Right lobe of liver (tissue), 6 donors: ENCODE data around the gene TARS1. TPM values are rescaled to one million over a fixed set of nuclear protein-coding genes. Genes with fewer than 3 reads are reported as not detected.

Source experiments
- ATAC-seq, 4 donors: fragments of 200-7000 bp; cut with Tn5 transposase; one replicate each; pipeline ENCODE4 v1.9.1; 2020; ENCODE audit warnings: mild to moderate bottlenecking in 4 of 4, moderate library complexity in 4 of 4
- DNase-seq, 3 donors: peaks; one replicate each; pipeline ENCODE4 v3.0.0-alpha.2; 2020
- H3K27ac ChIP-seq, 3 donors: fragments of 200-600 bp; one replicate each; pipeline ENCODE4 v1.8.0; 2022
- H3K27me3 ChIP-seq, 2 donors: fragments of 200-600 bp; one replicate each; pipeline ENCODE4 v1.8.0; 2022
- H3K36me3 ChIP-seq, 4 donors: fragments of 200-600 bp; sonication (generic) in 1 of 4; one replicate each; pipeline versions ENCODE4 v1.5.1 to v1.8.0; 2017 to 2022; ENCODE audit warnings: control low read depth in 1 of 4
- H3K4me1 ChIP-seq, 4 donors: fragments of 200-600 bp; sonication (generic) in 1 of 4; one replicate each; pipeline versions ENCODE4 v1.5.1 to v1.8.0; 2017 to 2022; ENCODE audit warnings: control low read depth in 1 of 4
- H3K4me3 ChIP-seq, 3 donors: fragments of 200-600 bp; one replicate each; pipeline ENCODE4 v1.8.0; 2022
- H3K9me3 ChIP-seq, 4 donors: fragments of 200-600 bp; sonication (generic) in 1 of 4; one replicate each; pipeline versions ENCODE4 v1.5.1 to v1.8.0; 2017 to 2022; ENCODE audit warnings: control low read depth in 1 of 4
- POLR2A ChIP-seq: fragments of 450-650 bp; IDR thresholded peaks from one replicate; pipeline ENCODE4 v1.6.1; 2017; ENCODE audit warnings: antibody characterized with exemption, mild to moderate bottlenecking
- WGBS: methylation state at CpG from one replicate; pipeline ENCODE4 v1.1.6; 2018; ENCODE audit warnings: low coverage, low lambda C conversion rate; ENCODE audit not compliant: insufficient coverage; ENCODE audit errors: missing lambda C conversion rate; 5-methylcytosine and 5-hydroxymethylcytosine counted together
- intact Hi-C, 2 donors: fragments of 100-400 bp; cut with DNase I; formaldehyde crosslinking; loops; one replicate each; pipeline versions ENCODE4 v1.11.2 to v1.14.1; 2022
- total RNA-seq, 6 experiments: library from RNA; depleted of rRNA in 2 of 6; stranded (reverse); fragments of >200 nt in 2 of 6; fragmentation: NEBNext Ultra II Directional in 3 of 6; extraction: Animal tissue kit (Norgen Biotek cat#: 25700) in 3 of 6; gene quantifications; one replicate each; pipeline versions ENCODE4 v1.1.0 to v1.2.4, GENCODE V29; 2016 to 2023
- TF ChIP-seq, protein P1 (sequence below), 4 donors: fragments of 200-600 bp in 3 of 4; fragments of 450-650 bp in 1 of 4; IDR thresholded peaks; one replicate each; pipeline versions ENCODE4 v1.5.1 to v1.8.0; 2016 to 2022; ENCODE audit warnings: antibody characterized with exemption in 4 of 4, mild to moderate bottlenecking in 2 of 4
- donor health status: DM: no; HTN: yes; CAD: no.
- donor health status: DM: no; HTN: no; CAD: no.
- donor health status: DM: no; HTN: no; CAD: no.
- donor health status: DM: no; HTN: yes; CAD: no.
- donor health status: DM: no; HTN: yes; CAD: no.

The TARS1 gene
- total RNA-seq, 6 experiments from 2014 or later = 43.2 to 118 (median 98.3) TPM

DNA sequence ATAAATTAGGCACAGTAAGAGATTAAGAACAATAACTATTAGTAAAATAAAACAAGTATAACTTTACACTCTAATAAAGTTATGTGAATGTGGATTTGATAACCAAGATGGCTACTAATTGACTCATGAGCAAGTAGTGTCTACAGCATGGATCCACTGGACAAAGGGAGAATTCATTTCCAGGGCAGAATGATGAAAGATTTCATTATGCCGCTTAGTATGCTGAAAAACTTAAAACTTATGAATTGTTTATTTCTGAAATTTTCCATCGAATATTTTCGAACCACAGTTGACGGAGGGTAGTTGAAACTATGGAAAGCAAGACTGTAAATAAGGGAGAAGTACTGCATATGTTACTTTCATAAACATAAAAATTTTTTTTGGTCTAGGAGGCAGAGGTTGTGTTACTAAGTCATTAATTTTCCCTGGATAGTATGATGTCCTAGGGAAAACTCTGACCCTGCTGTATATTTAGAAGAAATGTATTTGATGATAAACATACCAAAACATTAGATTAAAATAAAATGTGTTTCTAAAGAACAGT lies 24.9 kb upstream of the TARS1 start:
- H3K27ac ChIP-seq = no peak overlapping the region
- WGBS = 56% methylated on average over 4 of the region's 4 CpGs
- no peaks in the 10 kb centered on the region for H3K36me3 ChIP-seq
- H3K4me3 ChIP-seq = no peak overlapping the region
- no peak for TF ChIP-seq POLR2A
- TF ChIP-seq, protein P1, sequence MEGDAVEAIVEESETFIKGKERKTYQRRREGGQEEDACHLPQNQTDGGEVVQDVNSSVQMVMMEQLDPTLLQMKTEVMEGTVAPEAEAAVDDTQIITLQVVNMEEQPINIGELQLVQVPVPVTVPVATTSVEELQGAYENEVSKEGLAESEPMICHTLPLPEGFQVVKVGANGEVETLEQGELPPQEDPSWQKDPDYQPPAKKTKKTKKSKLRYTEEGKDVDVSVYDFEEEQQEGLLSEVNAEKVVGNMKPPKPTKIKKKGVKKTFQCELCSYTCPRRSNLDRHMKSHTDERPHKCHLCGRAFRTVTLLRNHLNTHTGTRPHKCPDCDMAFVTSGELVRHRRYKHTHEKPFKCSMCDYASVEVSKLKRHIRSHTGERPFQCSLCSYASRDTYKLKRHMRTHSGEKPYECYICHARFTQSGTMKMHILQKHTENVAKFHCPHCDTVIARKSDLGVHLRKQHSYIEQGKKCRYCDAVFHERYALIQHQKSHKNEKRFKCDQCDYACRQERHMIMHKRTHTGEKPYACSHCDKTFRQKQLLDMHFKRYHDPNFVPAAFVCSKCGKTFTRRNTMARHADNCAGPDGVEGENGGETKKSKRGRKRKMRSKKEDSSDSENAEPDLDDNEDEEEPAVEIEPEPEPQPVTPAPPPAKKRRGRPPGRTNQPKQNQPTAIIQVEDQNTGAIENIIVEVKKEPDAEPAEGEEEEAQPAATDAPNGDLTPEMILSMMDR (IDR thresholded peaks at IDR 0.05) = no peak
- no peaks in the 10 kb centered on the region for H3K27me3 ChIP-seq
- no peak for ATAC-seq
- H3K9me3 ChIP-seq = no peaks in the 10 kb centered on the region
- no peak for DNase-seq
- no peaks in the 10 kb centered on the region for H3K4me1 ChIP-seq
- intact Hi-C loops = no loop called here

DNA sequence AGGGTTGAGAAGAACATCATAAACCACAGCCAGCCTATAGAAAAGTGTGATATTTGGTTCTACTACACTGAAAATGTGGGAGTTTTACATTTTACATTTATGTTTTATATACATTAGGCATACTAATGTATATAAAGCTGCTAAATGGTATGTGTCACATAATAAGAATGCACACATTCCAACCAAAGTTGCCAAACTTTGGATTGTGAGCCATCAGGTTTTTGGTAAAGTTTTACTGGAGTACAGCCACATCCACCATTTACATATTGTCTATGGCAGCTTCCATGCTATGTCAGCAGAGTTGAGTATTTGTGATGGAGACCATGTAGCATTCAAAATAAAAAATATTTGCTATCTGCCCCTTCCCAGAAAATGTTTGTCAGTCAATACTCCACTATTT lies 23.1 kb upstream of the TARS1 start:
- Histone ChIP-seq H3K9me3 (no peaks in the 10 kb centered on the region), H3K36me3 (no peaks in the 10 kb centered on the region), H3K27ac (no peak overlapping the region), H3K4me1 (no peaks in the 10 kb centered on the region), H3K27me3 (no peaks in the 10 kb centered on the region), H3K4me3 (no peak overlapping the region)
- DNase-seq = no peak
- intact Hi-C loops = no loop called here
- no peak for TF ChIP-seq POLR2A
- TF ChIP-seq, protein P1 (IDR thresholded peaks at IDR 0.05) = no peak
- no peak for ATAC-seq

DNA sequence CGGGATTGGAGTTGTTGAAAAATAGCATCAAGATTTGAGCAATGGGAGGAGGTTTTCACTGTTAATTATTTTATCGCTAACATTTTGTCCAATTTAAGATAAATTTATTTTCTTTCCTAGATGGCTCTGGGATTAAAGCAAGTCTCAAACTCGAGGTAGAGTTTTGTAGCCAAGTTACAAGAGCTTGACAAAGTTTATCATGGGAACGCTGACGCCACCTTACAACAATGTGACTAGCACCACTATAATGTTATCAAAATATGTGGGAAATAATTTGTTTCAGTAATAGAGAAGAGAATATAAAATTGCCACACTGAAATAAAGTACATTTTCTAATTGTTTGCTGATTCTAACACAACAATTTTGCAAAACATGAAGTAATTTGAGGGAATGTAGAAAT lies 19.8 kb upstream of the TARS1 start:
- intact Hi-C loops = no loop called here

DNA sequence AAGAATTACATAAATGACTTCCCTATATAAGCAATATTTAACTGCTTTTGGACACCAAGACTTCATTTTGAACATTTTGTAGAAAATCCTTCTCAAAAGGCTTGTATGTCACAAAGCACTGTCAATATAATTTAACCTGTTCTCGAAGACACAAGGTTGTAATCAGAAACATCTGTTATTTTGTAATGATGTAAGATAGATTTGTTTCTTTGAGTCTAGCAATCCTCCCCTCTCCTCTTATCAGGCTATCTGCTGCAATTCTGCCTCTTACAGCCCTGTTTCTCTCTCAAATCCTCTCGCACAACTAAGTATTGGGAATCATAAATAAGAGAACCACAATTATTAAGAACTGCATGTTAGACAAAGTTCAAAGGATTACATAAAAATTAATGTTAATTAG lies 18.6 kb upstream of the TARS1 start:
- H3K4me3 ChIP-seq = no peak overlapping the region
- H3K9me3 ChIP-seq = no peaks in the 10 kb centered on the region
- no peak for TF ChIP-seq POLR2A
- TF ChIP-seq, protein P1 (IDR thresholded peaks at IDR 0.05) = no peak
- intact Hi-C loops = no loop called here
- DNase-seq (no peak), ATAC-seq (no peak)
- H3K36me3 ChIP-seq = no peaks in the 10 kb centered on the region
- WGBS = 92% methylated on average over 2 of the region's 2 CpGs
- H3K27ac ChIP-seq = no peak overlapping the region
- H3K27me3 ChIP-seq = no peaks in the 10 kb centered on the region
- H3K4me1 ChIP-seq = no peaks in the 10 kb centered on the region

More for the DNA sequence above, 19.8 kb upstream of the TARS1 start:
- Histone ChIP-seq H3K27ac (no peak overlapping the region), H3K27me3 (no peaks in the 10 kb centered on the region), H3K4me1 (no peaks in the 10 kb centered on the region), H3K36me3 (no peaks in the 10 kb centered on the region), H3K4me3 (no peak overlapping the region), H3K9me3 (no peaks in the 10 kb centered on the region)
- ATAC-seq = no peak
- WGBS = 69% methylated on average over 5 of the region's 5 CpGs
- TF ChIP-seq, protein P1 (IDR thresholded peaks at IDR 0.05) = no peak
- no peak for TF ChIP-seq POLR2A
- no peak for DNase-seq
